Brain pericyte (primary cell): Measurements from ENCODE around the gene GIMAP2.
"Not testable (repeated sequence)": the region's sequence is repeated elsewhere in the genome, so short reads cannot be mapped to it uniquely, and the experiment has no call there.

ENCODE experiments used
- DNase-seq: peaks from one replicate; pipeline ENCODE4 v3.0.0-alpha.2; 2012; ENCODE audit warnings: low read depth, low spot score

The GIMAP2 gene

DNA sequence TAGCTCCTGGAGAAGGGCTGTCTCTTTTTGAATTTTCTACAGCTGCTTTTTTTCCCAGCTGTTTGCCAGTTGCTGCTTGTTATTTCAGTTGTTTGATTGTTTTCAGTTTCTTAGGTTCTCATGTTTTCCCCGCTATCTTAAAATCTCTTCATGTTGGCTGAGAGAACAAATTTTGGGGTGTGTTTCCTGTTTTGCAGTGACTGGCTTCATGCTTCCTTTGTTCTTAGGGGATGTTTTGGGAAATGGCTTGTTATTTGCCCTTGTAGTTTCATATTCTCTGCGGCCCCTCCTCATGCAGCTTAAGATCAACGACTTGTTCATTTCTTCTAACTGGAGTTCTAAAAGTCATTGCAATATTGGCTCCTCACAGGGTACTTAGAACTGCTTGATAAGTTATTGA is 8.7 kb upstream of the GIMAP2 start:
- not testable (repeated sequence) for DNase-seq

DNA sequence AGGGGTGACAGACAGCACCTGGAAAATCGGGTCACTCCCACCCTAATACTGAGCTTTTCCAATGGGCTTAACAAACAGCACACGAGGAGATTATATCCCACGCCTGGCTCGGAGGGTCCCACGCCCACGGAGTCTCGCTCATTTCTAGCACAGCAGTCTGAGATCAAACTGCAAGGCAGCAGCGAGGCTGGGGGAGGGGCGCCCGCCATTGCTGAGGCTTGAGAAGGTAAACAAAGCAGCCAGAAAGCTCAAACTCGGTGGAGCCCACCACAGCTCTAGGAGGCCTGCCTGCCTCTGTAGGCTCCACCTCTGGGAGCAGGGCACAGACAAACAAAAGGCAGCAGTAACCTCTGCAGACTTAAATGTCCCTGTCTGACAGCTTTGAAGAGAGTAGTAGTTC is 6.9 kb upstream of the GIMAP2 start:
- not testable (repeated sequence) for DNase-seq

DNA sequence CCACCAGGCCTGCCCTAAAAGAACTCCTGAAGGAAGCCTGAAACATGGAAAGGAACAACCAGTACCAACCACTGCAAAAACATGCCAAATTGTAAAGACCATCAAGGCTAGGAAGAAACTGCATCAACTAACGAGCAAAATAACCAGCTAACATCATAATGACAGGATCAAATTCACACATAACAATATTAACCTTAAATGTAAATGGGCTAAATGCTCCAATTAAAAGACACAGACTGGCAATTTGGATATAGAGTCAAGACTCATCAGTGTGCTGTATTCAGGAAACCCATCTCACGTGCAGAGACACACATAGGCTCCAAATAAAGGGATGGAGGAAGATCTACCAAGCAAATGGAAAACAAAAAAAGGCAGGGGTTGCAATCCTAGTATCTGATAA is 5.1 kb upstream of the GIMAP2 start:
- not testable (repeated sequence) for DNase-seq

DNA sequence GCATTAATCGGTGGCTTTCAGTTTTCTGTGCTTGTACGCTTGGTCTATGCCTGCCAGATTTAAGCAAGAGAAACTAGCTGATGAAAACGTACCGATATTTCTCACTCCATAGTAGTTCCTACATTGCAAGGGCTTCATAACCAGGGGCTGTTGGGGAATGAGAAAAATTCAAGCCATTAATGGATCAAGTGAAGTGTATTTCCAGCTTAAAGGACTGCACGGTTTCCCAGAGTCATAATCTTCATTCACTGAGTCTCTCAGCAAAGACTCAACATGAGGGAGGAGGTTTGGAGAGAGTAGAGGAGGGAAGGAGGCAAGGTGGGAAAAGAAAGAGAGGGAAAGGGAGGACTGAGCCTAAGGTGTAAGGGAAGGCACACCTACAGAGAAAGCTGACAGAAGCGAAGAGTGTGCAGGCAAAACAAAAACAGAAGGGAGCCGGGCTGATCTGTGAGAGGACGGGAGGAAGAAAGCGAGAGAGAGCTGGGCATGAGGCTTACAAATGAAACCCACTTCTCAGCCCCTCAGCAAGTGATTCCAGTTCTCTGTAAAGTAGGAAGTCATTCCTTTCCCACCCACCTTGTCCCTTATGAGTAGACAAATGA is 625 bp downstream of the GIMAP2 start:
- DNase-seq, result no peak

DNA sequence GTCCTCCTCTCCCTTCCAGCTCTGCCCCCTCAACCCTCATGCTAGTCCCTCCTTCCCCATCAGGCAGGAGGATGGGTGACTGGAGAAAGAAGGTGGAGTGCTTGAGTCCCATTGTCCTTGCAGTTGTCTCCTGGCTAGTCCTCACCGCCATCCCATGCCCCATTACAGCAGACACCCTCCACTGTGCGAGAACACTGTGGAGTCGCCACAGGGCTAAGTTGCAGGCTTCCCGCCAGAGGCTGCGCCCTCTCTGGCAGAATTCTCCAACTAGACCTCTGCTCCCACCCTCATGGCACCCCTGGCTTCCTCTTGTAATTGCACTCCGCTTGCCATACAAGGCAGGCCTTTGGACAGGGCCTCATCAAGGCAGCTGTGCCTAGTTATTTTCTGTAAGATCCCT is 3.1 kb downstream of the GIMAP2 start:
- no peak for DNase-seq

DNA sequence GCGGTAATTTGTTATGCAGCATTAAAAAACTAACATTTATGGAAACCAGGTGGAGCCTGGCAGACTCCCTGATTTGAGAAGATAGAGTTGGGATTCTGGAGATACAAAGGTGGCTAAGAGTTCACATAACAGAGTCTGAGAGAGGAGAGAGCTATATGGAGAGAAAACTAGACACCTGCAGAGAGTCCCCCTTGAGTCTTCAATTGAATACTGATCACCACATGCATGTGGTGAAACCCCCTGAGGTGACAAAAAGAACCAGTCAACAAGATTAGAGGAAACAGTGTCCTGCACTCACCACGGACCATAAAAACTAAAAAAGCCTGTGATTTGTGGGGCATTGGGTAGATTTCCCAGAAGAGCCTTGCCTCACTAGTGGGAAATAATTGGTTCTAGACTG is 10.1 kb downstream of the GIMAP2 start:
- DNase-seq, result no peak

DNA sequence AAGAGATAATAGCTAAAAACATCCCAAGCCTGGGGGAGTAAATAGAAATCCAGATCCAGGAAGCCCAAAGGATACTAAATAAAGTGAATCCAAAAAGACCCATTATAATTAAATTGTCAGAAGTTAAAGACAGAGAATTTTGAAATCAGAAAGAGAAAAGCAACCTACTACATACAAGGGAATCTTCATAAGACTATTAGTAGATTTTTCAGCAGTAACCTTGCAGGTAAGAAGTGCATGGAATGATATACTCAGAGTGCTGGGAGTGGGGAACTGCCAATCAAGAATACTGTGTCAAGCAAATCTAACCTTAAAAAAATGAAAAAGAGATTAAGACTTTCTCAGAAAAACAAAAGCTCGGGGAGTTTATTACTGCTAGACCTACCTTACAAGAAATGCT is 17.7 kb downstream of the GIMAP2 start:
- DNase-seq, result no peak

DNA sequence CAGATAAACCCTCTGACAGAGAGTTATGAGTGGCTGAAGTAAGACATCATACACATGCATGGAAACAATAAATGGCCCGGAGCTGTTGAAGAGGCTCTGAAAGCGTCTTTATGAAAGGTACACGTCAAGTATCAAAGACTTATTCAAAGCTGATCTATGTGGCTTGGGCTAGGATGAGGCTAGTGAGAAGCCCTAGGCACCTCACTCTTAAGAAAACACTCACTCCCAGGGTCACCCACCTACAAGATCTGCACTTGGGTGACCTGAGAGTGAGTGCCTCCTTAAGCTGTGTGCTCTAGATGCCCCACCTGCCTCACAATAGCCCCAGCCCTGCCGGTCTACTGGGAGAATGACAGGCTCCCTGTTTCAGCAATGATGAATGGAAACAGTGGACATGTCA is 29.8 kb downstream of the GIMAP2 start:
- DNase-seq, result no peak

DNA sequence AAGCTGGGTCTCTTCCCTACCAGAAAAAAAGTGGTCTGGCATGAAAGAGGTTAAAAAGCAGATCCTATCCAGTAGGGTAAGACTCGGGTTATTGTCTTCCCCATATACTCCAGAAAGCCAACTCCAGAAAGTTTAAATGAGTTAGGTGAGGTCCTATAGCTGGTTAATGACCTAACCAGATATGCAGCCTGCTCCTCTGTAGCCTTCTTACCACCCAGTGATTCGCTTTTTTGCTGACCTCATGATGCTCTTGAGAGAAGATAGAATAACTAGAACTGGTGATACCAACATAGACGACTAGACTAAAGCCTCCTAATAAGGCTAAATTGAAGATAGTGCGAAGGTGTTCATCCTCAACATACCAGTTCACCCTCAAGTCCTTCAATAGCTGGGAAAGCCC is 30.2 kb downstream of the GIMAP2 start:
- no peak for DNase-seq

DNA sequence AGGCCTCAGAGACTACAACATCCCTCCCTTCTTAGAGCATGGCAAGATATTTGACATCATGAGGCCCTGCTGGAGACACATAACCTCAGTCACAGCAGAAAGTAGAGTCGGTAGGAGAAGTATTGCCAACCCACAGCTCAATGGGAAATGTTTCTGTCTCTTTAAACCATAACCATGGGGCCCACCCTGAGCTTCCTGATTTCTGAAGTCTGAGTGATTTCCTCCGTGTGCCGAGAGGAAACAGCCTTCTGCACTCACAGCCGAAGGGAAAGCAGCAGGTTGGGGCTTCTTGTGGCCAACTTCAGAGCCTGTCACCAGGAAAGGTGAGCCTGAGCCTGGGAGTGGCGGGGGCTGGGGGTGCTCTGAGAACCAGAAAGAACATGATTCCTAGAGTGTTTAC is 30.9 kb downstream of the GIMAP2 start, which contains the start of gene GIMAP1:
TSS of gene GIMAP1 (plus strand) at position 246 of the 400 bp plus-strand sequence. CDS start 2,435 bp downstream, outside the sequence.
- DNase-seq, result no peak

DNA sequence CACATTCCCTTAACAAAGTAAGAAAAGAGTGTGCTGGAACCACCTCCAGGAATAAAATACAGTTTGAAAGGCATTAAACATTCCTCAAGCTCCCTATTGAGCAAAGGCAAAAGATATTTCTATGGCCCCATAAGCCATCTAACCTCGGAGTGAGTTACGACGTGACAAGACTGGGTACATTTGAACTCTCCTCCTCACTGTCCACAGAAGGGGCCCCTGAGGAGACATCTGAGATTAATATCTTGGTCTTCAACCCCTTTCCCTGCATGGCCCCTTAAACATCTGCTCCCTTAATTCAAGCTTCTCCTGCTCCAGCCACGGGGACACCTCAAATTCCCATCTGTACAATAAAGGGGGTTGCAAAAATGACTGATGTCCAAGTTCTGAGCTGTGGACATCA is 31.4 kb downstream of the GIMAP2 start:
- DNase-seq, result no peak

DNA sequence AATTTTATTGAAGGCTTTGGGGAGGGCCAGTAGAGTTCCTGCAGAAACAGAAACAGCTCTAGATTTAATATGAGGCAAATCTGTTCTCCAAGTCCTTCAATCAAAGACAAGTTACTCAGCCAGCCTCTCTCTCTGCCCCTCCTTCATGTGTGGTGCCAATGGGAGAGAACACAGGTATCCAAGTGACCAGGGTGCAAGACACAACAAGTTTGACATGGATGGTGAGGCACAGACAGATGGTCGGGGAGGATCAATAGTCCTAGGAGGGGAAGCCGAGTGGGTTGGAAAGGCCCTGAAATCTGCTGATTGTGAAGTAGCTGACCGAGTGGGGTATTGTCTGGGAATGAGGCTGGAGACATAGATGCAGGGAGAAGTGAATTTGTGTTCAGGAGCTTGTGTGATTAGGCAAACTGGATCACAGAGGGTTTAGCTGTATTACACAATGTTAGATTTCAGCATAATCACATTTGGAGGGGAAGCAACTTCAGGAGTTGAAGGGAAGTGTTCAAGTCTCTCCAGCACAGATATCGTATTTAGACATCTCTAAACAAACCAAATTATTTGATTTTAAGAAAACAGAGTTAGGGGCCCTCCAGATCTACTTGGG is 32.4 kb downstream of the GIMAP2 start:
- no peak for DNase-seq

DNA sequence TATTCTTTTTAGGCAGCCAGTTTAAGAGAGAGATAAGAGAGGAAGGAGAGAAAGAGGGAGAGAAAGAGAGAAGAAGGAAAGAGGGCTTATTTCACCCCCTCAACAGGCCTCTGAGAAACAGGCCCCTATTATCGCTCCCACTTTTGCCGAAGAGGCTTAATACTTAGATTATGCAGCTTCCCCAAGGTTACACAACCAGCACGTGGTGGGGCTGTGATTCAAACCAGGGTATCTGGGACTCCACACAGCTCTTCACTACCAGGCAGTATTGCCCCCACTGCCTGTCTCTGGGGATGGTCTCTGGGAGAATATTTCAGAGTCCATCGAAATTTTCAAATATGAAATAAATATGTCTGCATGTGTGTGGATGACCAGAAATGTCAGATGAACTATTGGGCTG is 33.9 kb downstream of the GIMAP2 start:
- no peak for DNase-seq

DNA sequence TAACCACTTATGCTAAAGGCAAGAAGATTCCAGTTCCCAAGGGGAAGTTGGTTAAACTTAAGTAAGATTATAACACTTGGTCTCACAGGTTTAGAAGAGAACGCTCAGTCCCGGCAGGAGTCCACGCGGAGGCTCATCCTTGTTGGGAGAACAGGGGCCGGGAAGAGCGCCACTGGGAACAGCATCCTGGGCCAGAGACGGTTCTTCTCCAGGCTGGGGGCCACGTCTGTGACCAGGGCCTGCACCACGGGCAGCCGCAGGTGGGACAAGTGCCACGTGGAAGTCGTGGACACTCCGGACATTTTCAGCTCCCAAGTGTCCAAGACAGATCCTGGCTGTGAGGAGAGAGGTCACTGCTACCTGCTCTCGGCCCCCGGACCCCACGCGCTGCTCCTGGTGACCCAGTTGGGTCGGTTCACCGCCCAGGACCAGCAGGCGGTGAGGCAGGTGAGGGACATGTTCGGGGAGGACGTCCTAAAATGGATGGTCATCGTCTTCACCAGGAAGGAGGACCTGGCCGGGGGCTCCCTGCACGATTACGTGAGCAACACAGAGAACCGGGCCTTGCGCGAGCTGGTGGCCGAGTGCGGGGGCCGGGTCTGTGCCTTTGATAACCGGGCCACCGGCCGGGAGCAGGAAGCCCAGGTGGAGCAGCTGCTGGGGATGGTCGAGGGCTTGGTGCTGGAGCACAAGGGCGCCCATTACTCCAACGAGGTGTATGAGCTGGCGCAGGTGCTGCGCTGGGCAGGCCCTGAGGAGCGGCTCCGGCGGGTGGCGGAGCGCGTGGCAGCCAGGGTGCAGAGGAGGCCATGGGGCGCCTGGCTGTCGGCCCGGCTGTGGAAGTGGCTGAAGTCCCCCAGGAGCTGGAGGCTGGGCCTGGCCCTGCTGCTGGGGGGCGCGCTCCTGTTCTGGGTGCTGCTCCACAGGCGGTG is 34.7 kb downstream of the GIMAP2 start:
- DNase-seq, result no peak

DNA sequence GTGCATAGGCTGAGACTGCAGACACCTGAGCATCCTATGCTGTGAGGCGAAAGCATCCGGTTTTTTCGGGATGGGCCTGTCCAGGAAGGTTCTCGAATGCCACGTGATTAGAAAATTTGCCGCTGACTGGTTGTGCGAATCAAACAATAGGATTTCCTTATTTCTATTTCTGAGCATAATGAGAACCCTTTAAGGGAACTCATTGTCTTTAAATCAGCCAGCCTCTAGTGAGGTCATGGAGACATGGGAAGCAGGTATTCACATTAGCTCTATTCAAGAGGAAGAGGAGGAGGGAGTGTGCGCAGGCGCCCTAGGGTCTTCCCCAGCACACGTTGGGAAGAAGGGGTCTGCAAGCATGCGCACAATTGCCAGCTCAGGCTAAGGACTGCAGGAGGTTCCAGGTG is 36.5 kb downstream of the GIMAP2 start:
- DNase-seq, result no peak

DNA sequence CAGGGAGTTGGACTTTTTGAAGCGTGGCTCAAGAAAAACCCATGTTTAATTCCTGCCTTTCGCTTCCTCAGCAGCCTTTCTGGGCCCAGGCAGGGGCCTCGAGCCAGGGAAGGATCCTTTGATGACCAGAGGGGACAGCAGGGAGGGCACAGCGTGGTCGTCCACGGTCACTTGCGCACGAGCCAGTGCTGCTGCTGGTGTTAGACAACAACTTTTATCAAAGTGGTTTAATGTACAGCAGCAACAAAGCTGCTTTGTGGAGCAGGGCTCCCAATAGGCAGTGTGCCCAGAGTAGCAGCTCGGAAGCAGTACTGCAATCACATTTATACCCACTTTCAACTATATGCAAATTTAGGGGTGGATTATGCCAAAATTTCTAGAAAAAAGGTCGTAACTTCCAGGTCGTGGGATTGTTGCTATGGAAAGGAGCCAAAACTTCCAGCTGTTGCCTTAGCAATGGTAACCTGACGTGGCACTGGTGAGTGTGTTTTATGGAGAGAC is 37.0 kb downstream of the GIMAP2 start:
- no peak for DNase-seq

DNA sequence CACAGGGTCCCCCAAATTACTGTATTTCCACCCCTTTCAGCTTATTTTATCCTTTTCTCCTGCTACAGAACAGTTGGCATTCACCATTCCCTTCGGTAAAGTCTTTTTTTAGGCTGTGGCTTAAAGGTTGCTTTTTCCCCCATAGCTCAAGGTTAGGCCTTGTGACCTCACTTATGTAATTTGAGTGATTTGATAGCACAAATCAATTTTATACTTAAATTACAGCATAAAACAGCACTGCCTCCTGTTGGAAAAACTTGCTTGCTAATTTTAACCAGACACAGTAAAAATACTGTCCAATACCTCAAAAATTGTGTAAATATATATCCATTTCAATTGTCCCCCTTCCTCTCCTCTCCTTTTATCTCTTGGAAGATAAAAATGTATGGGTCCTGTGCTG is 38.0 kb downstream of the GIMAP2 start:
- no peak for DNase-seq

DNA sequence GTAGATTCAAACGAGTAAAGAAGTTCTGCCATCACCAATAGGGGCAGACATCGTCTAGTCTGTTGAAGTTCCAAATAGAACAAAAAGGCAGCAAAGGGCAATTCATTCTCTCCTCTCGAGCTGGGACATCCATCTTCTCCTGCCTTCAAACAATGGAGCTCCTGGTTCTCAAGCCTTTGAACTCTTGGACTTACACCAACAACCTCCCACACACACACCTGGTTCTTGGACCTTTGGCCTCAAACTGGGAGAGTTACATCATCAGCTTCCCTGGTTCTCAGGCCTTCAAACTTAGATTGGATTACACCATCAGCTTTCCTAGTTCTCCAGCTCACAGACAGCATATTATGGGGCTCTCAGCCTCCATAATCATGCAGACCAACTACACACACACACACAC is 41.9 kb downstream of the GIMAP2 start:
- no peak for DNase-seq

DNA sequence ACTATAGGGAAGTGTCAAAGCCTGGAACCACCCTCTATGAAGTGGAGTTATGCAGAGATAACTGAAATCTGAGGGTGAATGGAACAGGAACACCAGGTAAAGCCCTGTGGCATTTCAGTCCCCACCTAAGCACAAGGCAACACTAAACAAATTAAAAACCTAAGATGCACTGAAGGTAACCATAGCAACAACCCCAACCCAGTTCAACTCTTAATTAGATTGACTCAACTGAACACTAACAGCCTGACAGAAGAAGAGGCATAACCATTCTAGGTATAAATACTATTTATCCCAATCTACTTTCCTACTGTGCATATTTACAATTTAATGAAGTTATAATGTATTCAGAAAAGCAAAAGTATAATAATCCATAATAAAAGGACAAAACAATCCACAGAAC is 42.5 kb downstream of the GIMAP2 start:
- DNase-seq, result no peak

DNA sequence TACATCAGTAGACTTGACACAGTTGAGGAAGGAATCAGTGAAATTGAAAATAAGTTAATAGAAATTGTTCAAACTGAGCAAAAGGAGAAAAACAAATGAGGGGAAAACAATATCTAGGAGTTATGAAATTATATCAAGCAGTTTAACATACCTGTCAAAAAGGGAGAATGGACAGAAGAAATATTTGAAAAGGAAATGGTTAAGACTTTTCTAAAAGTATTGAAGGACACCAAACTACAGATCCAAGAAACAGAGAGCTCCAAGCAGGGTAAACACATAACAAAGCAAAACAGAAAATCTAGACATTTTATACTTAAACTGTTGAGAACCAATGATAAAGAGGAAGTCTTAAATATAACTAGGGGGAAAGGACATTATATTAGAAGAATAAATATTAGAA is 43.1 kb downstream of the GIMAP2 start:
- no peak for DNase-seq

DNA sequence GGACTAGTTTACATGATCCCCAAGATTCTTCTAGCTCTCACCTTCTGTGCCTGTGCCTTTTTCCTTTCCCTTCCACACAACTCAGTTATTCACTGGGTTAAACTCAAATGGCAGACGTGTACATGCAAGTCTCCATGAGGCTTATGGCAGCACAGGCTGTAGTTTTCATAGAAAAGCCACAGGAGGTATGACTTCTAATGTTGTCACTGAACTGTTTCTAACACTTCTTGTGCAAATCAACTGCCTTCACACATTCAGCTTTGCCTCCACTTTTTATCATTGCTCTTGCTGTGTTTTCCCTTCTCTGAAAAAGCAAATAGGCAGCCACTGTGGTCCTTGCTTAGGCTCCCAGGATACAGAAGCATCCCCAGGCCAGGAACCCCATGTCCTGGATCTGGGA is 46.4 kb downstream of the GIMAP2 start:
- no peak for DNase-seq

DNA sequence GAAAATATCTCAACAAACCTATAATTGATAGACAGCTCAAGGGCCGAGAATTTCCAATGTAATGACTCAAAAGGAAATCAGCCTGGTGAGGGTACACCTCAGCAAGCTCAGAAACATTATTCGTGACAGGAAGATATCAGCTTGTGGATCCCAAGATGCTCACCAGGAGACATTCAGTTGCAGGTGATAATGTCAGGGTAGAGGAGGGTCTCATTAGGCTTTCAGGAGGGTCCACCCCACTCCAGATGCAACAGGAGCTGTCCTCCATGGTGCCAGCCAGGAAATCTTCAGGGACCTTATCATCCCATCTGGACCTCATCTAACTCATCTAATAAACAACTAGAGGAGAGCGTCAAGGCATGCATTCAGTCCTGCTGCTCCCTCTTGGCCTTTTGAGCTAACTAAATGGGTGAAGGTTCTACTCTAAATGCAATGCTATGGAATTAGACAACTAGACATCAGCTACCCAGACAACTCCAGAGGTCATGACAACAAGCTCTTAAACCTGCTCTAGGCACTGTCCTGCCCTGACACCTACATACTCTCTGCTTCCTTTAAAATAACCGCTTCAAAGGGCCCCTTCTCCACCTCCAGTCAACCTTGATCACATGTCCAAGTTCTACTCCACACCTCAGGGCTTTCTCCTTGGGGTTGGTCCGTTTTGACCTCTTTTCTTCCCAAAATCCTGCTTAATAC is 47.4 kb downstream of the GIMAP2 start:
- DNase-seq, result no peak
